ENCODE results near the gene EEFSEC.
"Not testable (repeated sequence)": the region's sequence is repeated elsewhere in the genome, so short reads cannot be mapped to it uniquely, and the experiment has no call there.

The EEFSEC gene

DNA sequence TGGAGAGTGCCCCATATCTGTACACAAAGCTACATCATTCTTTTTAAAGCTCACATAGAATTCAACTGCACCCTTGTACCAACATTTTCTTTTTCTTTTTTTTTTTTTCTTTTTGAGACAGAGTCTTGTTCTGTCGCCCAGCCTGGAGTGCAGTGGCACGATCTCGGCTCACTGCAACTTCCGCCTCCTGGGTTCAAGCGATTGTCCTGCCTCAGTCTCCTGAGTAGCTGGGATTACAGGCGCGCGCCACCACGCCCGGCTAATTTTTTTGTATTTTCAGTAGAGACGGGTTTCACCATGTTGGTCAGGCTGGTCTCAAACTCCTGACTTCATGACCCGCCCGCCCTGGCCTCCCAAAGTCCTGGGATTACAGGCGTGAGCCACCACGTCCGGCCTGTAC is 1.1 kb downstream of the EEFSEC start:
- DNase-seq: not testable (repeated sequence)

- no peak for DNase-seq
Observed at GRCh38 chr3:128155616-128156360, 2.5 kb downstream of the EEFSEC start.

GRCh38 chr3:128160661-128161060 is 7.4 kb downstream of the EEFSEC start:
- no peak for DNase-seq

DNA sequence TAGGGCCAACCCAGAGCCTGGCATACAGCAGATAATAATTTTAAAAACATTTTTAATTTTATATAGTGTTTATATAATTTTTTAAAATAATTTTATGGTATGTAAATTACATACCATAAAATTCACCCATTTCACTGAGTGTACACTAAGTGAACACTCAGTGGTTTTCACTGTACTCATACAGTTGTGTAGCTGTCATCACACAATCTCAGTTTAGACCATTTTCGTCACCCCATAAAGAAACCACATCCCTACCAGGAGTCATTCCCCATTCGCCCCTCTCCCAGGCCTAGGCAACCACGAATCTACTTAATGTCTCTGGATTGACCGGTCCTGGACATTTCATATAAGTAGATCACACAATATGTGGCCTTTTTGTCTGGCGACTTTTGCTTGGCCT is 10.2 kb downstream of the EEFSEC start:
- DNase-seq: no peak

GRCh38 chr3:128166971-128167453 is 13.7 kb downstream of the EEFSEC start:
- no peak for DNase-seq

GRCh38 chr3:128167646-128167972 is 14.3 kb downstream of the EEFSEC start:
- no peak for DNase-seq

- DNase-seq: no peak
Observed at GRCh38 chr3:128167973-128168674, 14.8 kb downstream of the EEFSEC start.

- DNase-seq: no peak
Observed at GRCh38 chr3:128168836-128169235, 15.6 kb downstream of the EEFSEC start.

- DNase-seq: no peak
Observed at GRCh38 chr3:128170866-128171516, 17.7 kb downstream of the EEFSEC start.

- no peak for DNase-seq
Observed at GRCh38 chr3:128173200-128173599, 19.9 kb downstream of the EEFSEC start.

- no peak for DNase-seq
Observed at GRCh38 chr3:128173849-128174248, 20.6 kb downstream of the EEFSEC start.

GRCh38 chr3:128174675-128175590 is 21.7 kb downstream of the EEFSEC start:
- no peak for DNase-seq

DNA sequence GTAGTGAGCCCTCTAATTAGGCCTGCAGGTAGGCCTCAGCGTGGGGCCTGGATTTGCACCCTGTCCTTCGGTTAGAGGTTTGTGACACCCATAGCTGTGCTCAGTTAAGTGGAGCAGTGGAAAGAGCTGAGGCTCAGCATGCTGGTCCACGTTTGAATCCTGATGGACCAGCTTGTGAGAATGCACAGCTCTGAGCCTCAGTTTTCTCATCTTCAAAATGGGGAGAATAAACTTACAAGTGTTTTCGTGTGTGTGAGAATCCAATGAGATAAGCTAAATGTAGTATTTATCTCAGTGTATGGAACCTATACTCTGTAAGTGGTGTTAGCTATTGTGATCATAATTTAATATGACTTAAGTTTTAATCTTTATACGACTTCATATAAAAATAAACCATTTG is 22.5 kb downstream of the EEFSEC start:
- DNase-seq: no peak

DNA sequence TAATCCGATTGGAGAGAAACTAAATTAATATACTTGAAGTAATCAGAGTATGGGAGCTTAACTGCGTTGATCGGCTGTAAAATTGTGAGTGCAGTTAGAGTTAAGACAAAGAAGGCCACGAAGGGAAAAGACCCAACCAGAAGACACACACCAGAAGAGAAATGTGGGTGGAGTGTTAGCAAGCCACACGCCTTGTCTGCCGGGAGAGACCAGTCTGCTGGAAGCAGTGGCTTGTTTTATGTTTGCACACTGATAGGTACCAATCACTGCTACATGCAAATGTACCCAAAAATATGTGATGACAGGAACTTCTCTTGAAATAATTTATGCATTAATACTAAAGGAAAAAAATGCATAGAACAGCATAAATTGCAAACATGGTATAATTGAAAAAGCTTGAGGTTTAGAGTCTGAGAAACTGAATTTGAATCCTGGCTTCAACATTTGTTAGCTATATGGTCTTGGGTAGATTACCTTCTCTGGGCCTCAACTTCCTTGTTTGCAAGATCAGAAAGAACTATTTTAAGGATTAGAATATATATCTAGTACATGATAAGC is 23.1 kb downstream of the EEFSEC start:
- no peak for DNase-seq

DNA sequence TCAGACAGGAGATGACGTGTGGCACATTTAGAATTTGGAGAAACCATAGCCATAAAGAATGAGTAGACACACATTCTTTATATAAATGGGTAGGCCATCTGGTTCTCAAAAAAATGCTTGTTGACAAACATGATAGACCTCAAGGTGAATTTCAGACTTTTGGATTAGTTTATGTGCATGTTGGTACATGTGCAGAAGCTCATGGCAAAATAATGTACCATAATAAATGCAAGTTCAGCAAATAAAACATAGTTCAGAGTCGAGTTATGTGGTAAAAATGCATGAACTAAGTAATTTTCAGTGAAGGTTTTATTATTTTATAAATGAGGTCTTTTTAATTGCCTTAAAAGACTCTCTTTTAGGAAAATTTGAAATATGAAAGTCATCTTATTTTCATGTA is 24.6 kb downstream of the EEFSEC start:
- DNase-seq: no peak

DNA sequence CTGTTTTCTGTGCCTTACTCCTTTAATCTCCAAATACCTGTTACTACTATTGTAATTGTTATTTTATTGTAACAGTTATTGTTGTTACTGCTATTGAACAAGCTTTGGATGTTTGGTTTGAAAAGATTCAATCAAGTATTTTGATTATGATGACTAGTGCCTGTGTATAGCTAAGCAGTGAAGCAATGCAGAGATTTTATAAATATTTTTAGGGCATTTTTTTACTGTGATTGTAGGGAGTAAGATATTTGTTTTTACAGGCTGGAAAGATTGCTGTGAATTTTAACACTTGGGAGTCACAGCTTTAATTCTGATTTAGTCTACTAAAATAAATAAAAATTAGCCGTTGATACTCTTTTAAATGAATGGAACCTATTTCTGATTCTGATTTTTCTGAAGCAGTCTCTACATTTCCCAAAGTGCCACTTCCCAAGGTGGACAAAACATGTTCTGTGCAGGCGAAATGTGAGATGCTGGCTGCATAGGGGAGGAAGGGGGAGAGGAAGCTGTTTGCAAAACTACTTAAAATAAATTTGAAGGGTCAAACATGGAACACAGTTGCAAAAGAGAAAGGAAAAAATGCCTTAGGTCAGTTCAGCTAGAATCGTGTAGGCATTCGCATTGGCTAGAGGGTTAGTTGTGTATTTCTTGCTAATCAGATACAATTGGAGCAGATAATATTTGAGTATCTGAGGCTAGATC is 25.7 kb downstream of the EEFSEC start:
- no peak for DNase-seq

DNA sequence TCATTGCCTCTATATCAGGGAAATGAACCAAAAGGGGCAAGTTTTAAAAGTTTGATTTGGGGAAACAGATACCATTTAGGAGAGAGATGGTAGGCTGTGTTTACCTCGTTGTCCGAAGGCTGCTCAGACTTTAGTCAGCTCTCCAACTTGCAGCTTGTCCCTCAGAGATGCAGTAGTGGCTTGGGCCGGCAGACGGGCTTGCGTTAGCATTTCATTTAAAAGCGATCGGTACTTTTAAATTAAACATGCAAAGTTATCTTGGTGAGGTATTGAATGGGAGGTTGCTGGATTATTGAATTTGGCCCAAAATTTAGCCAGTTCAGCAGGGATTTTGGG is 26.2 kb downstream of the EEFSEC start:
- no peak for DNase-seq

DNA sequence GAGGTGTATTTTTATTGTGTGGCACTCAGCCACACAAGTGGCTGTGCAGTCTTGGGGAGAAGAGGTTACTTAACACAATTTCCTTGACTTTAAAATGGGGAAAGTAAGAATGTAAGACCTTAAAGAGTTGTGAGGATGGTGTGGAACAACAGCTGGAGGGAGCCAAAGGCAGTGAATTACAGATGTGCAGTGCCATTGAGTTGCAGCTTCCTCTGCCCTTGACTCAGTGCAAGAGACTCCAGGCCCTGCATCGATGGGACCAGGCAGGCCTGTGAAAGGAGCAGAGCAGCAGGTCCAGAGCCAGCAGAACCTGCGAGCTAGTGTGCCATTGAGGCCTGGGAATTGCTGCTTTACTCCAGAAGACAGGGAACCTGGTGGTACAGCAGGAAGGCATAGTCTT is 27.2 kb downstream of the EEFSEC start:
- DNase-seq: no peak

GRCh38 chr3:128180913-128181312 is 27.6 kb downstream of the EEFSEC start:
- DNase-seq: no peak

GRCh38 chr3:128182656-128183055 is 29.4 kb downstream of the EEFSEC start:
- DNase-seq: no peak

GRCh38 chr3:128185630-128186447 is 32.6 kb downstream of the EEFSEC start:
- DNase-seq: no peak
